ENCODE measurements around the gene PLEKHA6. TPM values are rescaled to one million over a fixed set of nuclear protein-coding genes. Genes with fewer than 3 reads are reported as not detected.

PLEKHA6 gene
- total and polyA plus RNA-seq, 2 donors (not counting 1 experiment from before 2014, with no cell fraction given): 0.31 to 0.47 TPM

DNA sequence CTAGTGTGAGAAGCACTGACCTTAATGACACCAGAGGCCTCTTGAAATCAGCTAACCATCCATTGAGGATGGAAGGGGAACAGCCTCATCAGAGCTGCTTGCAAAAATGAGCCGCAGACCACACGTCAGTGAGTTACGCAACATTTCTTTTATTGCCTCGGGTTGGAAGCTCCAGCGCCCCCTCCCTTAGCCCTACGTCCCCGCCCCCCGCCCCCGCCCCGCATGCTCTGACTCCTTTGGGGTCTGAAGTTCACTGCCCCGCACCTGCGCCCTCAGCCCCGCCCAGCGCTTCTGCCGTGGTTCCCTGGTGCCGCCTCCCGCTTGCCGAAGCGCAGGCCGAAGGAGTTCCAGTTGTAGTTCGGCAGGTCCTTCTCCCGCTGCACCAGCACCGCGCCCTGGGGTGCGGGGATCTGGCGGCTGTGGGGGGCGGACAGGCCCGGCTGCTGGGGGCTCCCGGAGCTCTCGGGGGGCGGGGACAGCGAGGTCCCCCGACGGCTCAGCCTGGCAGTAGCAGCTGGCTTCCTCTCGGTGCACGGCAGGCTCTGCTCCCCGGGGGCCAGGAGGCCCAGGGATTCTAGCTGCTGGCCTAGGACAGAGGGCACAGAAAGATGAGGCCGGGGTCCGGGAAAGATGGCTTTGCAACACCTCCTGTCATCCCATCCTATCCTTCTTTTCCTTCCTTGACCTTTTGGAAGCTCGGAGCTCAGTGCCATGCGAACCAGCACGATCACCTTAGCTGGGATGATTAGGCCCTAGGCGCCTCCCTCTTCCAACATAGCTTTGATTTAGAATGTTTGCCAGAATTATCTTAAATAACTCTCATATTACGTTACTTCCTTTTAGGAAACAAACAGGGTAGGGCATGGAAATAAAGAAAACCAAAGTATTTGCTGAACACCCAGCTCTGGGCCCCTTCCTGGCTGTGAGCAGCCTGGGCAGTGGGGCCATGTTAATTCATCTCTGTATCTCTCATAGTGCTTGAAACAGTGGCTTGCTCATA is 169.2 kb downstream of the PLEKHA6 start:
- CTCF ChIA-PET: interaction anchor here (1.4 kb wide), 1 partner anchor 16 kb away, joined by 3 read pairs; no protein-coding TSS in a partner anchor
- H3K4me3 Mint-ChIP-seq: peak overlapping the region; percentile 47
- ATAC-seq (ENCODE audit: low read depth): peak; percentile 28
- Histone ChIP-seq H2AFZ (ENCODE audit: insufficient read depth, low read depth, low read length, poor library complexity, severe bottlenecking) (peak overlapping the region; percentile 49), H3K4me3 (ENCODE audit: control extremely low read depth in 1 of 5, extremely low read depth in 1 of 5, insufficient read depth in 1 of 5, low read depth in 2 of 5, low read length in 4 of 5) (peak overlapping the region in 1 of 5 experiments; percentile 21), H3K79me2 (ENCODE audit: control insufficient read depth, insufficient read depth, low read length) (no peaks in the 10 kb centered on the region), H3K36me3 (replicated peaks in 1 of 2; ENCODE audit: control extremely low read depth in 1 of 2, control insufficient read depth in 1 of 2, extremely low read depth in 1 of 2, insufficient read depth in 2 of 2, low read length in 1 of 2) (no peaks in the 10 kb centered on the region), H3K9ac (ENCODE audit: low read length) (peak overlapping the region; percentile 37), H3K9me3 (ENCODE audit: control extremely low read depth in 1 of 3, control insufficient read depth in 2 of 3, insufficient read depth in 1 of 3, low read length in 2 of 3) (no peaks in the 10 kb centered on the region), H4K20me1 (ENCODE audit: control insufficient read depth, insufficient read depth, low read length, poor library complexity, severe bottlenecking) (no peaks in the 10 kb centered on the region), H3K4me2 (replicated peaks; ENCODE audit: low read depth, low read length, poor library complexity, severe bottlenecking) (peak overlapping the region; percentile 64), H3K27ac (ENCODE audit: low read length in 2 of 2) (no peak overlapping the region), H3K27me3 (replicated peaks in 1 of 4; ENCODE audit: control extremely low read depth in 1 of 4, control insufficient read depth in 3 of 4, insufficient read depth in 4 of 4, low read length in 3 of 4) (peaks cover 0 to 51% (median 16%) of the 10 kb centered on the region in 4 experiments), H3K4me1 (ENCODE audit: control insufficient read depth in 2 of 2, insufficient read depth in 2 of 2, low read length in 2 of 2) (peaks cover 12 to 14% of the 10 kb centered on the region in 2 donors)
- DNase-seq: peak; percentile 20
- H3K4me1 Mint-ChIP-seq: peaks cover 13% of the 10 kb centered on the region
- TF ChIP-seq, protein P1, sequence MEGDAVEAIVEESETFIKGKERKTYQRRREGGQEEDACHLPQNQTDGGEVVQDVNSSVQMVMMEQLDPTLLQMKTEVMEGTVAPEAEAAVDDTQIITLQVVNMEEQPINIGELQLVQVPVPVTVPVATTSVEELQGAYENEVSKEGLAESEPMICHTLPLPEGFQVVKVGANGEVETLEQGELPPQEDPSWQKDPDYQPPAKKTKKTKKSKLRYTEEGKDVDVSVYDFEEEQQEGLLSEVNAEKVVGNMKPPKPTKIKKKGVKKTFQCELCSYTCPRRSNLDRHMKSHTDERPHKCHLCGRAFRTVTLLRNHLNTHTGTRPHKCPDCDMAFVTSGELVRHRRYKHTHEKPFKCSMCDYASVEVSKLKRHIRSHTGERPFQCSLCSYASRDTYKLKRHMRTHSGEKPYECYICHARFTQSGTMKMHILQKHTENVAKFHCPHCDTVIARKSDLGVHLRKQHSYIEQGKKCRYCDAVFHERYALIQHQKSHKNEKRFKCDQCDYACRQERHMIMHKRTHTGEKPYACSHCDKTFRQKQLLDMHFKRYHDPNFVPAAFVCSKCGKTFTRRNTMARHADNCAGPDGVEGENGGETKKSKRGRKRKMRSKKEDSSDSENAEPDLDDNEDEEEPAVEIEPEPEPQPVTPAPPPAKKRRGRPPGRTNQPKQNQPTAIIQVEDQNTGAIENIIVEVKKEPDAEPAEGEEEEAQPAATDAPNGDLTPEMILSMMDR (IDR thresholded peaks at IDR 0.05): no peak
- no peak for TF ChIP-seq EZH2 (IDR thresholded peaks at IDR 0.05; ENCODE audit: borderline replicate concordance, insufficient read depth, low read depth, low read length, poor library complexity, severe bottlenecking)
- H3K27ac Mint-ChIP-seq: no peak overlapping the region
- intact Hi-C loops (cut with micrococcal nuclease): no loop called here
- POLR2A ChIA-PET: no interaction called here
- WGBS (ENCODE audit: insufficient coverage): 3% methylated on average over 36 of the region's 44 CpGs
- H3K27me3 Mint-ChIP-seq: peaks cover 54% of the 10 kb centered on the region
- H3K9me3 Mint-ChIP-seq (ENCODE audit: insufficient read depth): no peaks in the 10 kb centered on the region
